Measurements from ENCODE around the gene PRRT1.

The PRRT1 gene

GRCh38 chr6:32113386-32114352 is 38.1 kb downstream of the PRRT1 start:
- peak; percentile 84 for DNase-seq (ENCODE audit: extremely low read depth, low read depth)
- TF ChIP-seq CTCF (IDR thresholded peaks at IDR 0.05; ENCODE audit: low read depth, low read length, missing control alignments), result peak; percentile 46
- no peak overlapping the region for H3K4me3 ChIP-seq (replicated peaks; ENCODE audit: low read depth, low read length)

- H3K4me3 ChIP-seq (replicated peaks; ENCODE audit: low read depth, low read length), result no peak overlapping the region
- DNase-seq (ENCODE audit: extremely low read depth, low read depth), result no peak
- no peak for TF ChIP-seq CTCF (IDR thresholded peaks at IDR 0.05; ENCODE audit: low read depth, low read length, missing control alignments)
These were observed 39.2 kb downstream of the PRRT1 start for GRCh38 chr6:32112431-32112980.

- no peak for DNase-seq (ENCODE audit: extremely low read depth, low read depth)
- TF ChIP-seq CTCF (IDR thresholded peaks at IDR 0.05; ENCODE audit: low read depth, low read length, missing control alignments), result no peak
- H3K4me3 ChIP-seq (replicated peaks; ENCODE audit: low read depth, low read length), result no peak overlapping the region
These were observed 40.2 kb downstream of the PRRT1 start for GRCh38 chr6:32111424-32112066.

GRCh38 chr6:32110632-32111031 is 41.1 kb downstream of the PRRT1 start:
- no peak for DNase-seq (ENCODE audit: extremely low read depth, low read depth)
- no peak for TF ChIP-seq CTCF (IDR thresholded peaks at IDR 0.05; ENCODE audit: low read depth, low read length, missing control alignments)
- H3K4me3 ChIP-seq (replicated peaks; ENCODE audit: low read depth, low read length), result no peak overlapping the region

GRCh38 chr6:32109765-32110160 is 42.0 kb downstream of the PRRT1 start:
- TF ChIP-seq CTCF (IDR thresholded peaks at IDR 0.05; ENCODE audit: low read depth, low read length, missing control alignments), result no peak
- DNase-seq (ENCODE audit: extremely low read depth, low read depth), result no peak
- H3K4me3 ChIP-seq (replicated peaks; ENCODE audit: low read depth, low read length), result no peak overlapping the region

- H3K4me3 ChIP-seq (replicated peaks; ENCODE audit: low read depth, low read length), result no peak within 1 kb of the TSS
- DNase-seq (ENCODE audit: extremely low read depth, low read depth), result no peak
- TF ChIP-seq CTCF (IDR thresholded peaks at IDR 0.05; ENCODE audit: low read depth, low read length, missing control alignments), result no peak
These were observed 42.5 kb downstream of the PRRT1 start, which contains the start of gene TNXB for GRCh38 chr6:32109114-32109764. TNXB (minus strand) TSS chr6:32109338; CDS start chr6:32098198, 11,140 bp downstream.

Data from HFF-Myc (cell line).